NCI-H2196 (cell line): ENCODE results near the gene PON3.
A peak's percentile ranks its signal among the peaks of the same experiment; 100 is the strongest.
"Not testable (repeated sequence)": the region's sequence is repeated elsewhere in the genome, so short reads cannot be mapped to it uniquely, and the experiment has no call there.

Experiments
- DNase-seq: peaks from one replicate; lab custom pipeline; 2025; ENCODE audit not compliant: unreplicated experiment; lab: John Stamatoyannopoulos, UW

The PON3 gene

DNA sequence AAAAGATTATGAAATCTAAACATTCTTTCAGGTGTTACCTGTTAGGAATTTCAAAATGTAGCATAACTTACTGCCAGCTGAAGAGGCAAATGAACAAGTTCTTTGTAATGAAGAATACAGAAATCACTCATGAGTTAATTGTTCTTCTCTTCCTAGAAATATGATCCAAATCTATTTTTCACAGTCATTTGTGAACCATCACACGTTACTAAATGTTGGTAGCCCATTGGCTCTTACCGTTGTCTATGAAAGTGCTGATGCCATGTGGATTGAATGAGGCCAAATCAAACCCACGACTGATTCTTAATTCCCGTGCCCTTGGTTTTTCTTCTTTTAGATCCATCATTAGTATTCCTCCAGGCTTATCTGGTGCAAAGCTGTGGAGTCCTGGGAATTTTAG is 15.9 kb upstream of the PON3 start:
- DNase-seq, result no peak

DNA sequence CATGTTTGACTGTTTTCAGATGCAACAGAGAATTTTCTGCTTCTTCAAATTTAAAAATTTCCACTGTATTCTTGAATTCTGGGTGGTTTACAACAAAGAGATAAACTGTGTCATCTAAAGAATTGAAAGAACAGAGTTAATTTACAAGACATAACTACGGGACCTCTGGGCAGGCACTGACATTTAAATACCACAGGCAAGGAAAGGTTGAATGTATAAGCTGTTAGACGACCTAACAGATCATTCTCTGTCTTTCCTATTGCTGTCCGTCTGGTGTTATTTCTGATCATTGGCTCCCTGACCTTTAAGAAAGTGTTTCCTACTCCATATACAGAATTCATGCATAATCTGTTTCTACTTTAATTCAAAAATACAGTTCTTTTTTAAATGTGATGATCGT is 15.5 kb upstream of the PON3 start:
- DNase-seq, result no peak

DNA sequence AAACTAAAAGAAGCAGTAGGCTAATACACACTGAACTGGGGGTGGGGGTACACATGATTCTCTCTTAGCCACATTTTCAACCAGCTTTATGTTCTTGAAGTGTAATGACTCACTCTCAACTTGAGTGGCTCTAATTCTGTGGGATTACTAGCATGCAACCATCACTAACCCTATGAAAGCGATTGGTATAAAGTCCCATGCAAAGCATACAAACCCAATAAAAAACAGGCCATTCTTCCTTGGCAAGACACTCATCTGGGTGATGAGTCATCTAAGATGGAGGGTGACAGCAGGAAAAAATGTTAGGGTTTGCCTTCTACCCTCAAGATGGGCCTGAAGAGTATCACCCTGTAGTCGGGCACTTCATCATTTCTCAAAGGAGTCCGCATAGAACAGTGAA is 14.9 kb upstream of the PON3 start:
- DNase-seq, result no peak

DNA sequence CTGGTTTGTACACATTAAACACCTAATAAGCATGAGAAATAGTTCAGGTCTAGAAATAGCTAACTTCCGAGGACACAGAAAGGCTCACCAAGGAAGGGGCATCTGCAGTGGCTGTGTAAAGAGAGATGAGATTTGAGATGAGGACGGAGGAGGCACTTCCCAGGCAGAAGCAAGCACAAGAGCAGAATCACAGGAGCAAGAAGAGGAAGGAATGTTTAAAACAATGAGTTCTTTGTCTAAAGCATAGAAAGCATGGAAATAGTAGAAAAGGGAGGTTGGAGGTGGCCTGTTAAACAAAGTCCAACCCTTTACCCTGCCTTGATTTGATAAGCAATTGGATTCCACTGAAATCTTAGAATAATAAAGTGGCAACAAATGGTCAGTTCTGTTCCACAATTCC is 11.6 kb upstream of the PON3 start:
- DNase-seq, result no peak

DNA sequence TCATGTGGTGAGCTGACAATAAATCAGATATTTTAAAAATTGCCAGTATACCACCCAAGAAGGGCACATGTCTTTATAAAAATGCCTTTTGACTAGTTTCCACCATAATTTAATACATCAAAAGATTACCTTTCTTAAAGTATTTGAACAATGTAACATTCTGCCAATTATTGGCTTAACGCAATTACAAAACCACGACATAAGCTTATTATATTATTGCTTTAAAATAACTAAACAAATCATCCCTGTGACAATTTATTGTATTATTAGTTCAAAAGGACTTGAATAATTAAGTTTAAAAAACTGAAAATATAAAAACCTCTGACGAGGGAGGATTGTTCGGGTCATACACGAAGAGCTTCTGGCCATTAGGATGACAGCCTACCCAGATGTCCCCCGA is 9.6 kb upstream of the PON3 start:
- DNase-seq, result no peak

DNA sequence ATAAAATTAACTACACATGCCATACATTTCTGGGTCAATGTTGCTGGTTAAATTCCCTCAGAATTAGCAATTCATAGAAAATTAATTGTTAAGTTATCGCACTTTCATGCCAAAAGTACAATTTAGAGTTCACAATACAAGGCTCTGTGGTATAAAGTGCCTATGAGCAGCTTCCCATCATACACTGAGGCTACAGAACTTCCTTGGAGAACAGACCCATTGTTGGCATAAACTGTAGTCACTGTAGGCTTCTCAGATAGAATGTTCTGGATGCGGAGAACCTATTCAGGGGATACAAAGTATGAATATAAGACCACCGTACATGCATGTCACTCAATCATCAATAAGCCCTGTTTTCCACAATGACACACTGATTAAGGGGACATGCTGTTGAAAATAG is 9.0 kb upstream of the PON3 start:
- no peak for DNase-seq

DNA sequence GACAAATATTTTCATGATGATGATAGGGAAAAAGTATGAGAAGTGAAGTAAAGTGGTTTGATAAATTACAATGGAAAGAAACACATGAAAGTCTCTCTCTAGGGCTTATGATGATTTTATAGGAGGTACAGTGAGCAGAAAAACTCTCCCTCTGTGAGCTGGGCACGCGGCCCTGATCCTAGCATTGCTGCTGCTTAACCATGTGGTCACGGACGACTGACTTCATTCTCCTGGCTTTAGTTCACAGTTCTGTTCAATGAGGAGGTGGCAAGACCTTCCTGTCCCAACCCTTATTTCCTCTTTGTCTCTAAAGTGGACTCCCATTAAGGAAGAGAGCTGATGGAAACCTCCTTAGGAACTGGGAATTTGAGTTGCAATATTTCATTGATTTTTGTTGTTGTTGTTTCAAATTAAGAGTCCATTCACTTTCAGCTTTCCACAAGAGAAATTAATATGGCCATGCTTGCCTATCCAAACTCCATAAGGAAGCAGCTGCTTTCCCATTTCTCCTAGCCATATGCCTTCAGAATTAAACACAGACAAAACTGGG is 8.2 kb upstream of the PON3 start:
- DNase-seq, result peak; percentile 49

DNA sequence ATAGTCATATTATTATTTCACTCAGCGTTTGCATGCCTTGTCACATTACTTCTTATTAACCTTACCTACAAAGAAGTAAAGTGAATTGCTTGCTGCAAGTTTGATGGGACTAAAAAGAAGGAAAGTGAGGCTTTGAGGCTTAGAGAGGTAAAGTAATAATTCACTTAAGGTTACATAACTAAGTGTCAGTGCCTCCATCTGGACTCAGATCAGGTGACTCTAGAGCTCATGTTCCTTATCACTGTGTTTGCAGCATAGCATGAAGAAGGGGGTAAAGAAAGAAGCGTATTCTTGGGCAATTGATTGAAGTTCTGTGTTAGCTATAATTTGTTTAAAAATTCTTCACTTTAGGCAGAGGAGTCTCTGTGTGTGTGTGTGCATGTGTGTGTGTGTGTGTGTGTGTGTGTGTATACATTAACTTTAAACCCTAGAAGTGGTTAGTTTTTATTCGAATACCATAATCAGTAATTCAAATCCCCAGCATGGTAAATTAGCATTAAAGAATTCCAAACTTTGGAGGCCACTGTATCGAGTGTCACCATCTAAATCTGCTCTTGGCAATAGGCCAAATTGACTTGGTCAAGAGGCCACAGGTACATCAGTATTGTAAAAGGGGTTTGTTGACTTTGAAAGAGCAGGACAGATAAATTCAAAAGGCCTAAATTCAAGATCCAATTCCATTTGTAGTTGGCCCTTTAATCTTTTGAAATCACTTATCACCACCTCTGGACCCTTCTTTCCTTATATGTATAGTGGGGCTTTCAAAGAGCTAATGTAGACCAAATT is 2.2 kb upstream of the PON3 start:
- DNase-seq, result peak; percentile 37

DNA sequence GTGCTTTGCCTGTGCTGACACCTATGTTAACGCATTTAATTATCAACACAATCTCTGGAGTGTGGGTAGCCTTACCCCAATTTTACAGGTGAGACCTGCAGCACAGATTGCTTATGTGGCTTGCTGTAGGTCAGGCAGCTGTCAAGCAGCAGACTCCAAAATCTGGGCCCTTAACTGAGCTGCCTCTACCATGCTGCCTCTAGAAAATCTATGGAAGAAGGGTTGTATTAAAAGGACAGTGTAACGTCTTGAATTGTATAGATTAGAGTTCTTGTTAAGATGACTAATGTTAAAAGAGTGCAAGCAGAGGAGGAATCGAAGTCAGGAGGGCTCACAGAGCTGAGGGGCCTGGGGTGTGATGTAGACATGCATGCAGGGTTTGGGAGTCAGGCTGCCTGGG is 1.2 kb upstream of the PON3 start:
- no peak for DNase-seq

DNA sequence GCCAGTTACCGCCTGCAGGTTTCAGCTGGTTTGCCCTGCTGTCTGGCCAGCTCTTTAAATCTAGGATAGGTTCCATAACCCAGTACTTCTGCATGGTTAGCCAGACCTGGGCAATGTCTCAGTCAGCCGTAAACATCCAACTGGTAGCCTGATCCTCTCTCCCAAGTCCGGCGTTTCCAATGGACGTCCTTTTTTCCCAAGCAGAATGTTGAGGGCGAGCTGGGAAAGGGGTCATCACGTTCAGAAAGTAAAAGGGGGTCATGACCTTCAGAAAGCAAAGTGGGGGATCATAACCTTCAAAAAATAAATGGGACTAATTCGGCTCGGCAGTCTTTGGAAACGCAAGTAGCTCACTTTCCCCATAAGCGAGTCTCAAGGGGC is 430 bp downstream of the PON3 start:
- peak; percentile 61 for DNase-seq

DNA sequence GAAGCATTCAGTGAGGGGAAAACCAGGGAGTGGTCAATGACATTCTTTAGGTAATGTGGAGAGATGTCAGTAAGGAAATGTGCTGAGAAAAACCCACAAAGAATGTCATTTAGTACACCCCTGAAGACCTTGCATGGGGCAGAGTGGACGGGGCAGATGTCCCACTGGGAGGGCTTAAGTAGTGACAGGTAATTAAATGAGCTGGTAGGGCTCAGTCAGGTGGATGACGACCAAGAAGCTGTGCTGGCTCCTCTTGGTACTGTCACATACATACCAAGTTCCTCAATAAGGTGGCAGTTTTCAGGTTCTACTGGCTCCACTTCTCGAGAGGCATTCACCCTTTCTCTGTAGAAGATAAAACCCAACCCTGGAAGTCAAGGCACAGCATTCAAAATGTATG is 1.8 kb downstream of the PON3 start:
- DNase-seq, result no peak

DNA sequence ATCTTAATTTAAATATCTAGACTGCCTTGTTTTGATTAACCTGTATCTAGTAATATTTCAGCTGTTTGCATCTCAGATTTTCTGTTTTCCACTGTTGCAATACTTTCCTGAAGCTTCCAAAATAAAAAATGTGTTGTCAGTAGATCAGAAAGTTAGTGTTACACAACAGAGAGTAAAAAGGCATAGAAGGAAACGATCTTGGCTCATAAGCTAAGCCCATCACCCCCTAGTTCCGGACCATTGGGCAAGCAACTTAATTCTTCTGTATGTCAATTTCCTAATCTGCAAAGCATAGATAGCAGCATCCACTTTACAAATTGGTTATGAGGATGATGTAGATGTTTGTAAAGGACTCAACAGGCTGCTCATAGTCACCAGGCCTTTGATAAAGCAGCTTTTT is 4.4 kb downstream of the PON3 start:
- no peak for DNase-seq

DNA sequence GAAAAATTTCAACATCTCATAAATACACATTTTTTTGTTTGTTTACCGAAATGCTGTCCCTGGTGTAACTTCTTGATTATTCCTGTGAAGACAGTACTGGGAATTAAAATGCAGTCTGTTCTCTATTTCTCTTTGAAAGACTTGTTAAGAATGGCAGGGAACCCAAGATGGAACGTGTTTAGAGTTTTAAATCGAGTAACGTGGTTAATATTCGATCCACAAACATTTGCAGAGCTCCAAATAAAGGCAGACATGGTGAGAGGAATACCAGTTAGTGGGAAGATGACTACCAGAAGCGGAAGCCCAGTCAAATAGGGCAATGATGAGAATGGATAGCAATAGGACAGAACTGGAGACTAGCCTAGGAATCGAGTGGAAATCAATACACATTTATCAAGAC is 6.7 kb downstream of the PON3 start:
- DNase-seq, result no peak

DNA sequence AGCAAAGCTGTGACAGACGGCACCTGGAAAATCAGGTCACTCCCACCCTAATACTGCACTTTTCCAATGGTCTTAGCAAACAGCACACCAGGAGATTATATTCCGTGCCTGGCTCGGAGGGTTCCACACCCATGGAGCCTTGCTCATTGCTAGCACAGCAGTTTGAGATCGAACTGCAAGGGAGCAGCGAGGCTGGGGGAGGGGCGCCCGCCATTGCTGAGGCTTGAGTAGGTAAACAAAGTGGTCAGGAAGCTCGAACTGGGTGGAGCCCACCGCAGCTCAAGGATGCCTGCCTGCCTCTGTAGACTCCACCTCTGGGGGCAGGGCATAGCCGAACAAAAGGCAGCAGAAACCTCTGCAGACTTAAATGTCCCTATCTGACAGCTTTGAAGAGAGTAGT is 16.7 kb downstream of the PON3 start:
- DNase-seq, result not testable (repeated sequence)

DNA sequence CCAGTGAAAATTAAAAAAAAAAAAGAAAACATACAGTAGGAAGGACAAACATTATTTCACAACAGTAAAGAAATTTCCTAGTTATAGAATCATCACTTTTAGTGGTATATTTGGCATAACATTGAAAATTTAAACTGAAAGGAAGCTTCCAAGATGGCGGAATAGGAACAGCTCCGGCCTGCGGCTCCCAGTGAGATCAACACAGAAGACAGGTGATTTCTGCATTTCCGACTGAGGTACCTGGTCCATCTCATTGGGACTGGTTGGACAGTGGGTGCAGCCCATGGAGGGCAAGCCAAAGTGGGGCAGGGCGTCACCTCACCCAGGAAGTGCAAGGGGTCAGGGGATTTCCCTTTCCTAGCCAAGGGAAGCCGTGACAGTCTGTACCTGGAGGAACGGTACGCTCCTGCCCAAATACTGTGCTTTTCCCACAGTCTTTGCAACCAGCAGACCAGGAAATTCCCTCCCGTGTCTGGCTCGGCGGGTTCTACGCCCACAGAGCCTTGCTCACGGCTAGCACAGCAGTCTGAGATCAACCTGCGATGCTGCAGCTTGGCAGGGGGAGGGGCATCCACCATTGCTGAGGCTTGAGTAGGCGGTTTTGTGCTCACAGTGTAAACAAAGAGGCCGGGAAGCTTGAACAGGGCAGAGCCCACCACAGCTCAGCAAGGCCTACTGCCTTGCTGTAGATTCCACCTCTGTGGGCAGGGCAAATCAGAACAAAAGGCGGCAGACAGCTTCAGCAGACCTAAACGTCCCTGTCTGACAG is 19.4 kb downstream of the PON3 start:
- DNase-seq, result no peak

DNA sequence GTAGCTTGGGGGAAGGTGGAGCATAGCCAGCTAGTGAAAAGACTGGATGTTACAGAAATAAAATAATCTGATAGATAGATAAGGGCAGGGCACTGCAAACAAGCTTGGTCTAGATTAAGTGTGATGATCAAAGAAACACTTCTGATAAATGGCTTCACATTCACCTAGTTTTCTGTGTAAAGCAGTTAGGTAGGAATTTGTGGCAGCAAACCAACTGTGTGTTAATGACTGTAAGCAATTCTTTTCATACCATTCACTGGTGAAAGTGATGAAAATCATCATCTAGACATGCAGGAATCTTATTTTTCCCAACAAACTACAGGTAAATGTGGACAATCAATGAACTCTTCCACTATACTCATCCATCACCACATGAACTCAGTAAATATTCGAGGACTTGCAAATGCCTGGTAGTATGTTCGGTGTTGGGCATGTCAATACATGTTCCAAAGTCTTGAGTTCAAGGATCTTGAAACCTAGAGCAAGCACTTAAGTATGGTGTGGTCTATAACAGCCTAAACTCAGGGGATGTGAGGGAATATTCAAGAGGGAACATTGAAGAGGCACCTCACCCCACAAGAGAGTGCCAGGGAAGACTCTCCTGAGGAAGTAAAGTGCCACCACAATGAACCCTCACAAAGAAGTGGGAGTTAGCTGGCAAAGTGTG is 20.5 kb downstream of the PON3 start:
- no peak for DNase-seq

DNA sequence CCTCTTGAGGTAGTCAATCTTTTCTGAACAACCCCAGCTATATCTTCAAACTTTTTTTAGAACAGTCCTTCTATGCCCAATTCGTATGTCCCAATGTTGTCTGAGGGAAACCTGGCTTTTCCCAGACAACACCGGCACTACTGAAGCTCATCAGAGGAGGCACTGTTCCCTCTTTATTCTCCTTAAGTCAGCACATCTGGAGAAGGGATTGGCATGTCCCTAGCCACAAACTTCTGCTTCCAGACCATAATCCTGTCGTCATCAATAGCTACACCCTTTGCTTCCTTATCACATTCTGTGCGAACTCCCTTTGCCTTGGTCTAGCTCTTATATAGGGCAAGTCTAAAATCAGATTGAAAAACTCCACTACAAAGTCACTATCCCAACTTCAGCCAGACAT is 22.9 kb downstream of the PON3 start:
- DNase-seq, result no peak

DNA sequence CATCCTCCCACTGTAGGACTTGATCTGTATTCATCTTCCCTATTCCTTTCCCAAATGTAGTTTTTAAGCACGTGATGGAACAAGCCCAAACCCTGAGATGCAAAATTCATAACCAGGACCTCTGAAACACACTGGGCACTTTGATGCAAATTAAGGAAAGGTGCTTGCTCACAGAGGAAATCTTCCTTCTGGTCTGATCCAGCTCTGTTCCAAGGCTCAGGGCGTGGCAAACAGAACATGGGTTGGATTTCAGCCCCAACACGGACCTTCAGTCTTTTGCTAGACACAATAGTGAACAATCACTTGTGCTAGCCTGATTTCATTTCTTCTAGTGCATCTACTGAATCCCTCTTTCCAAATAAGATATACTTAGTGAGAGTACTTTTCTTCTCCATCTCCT is 27.9 kb downstream of the PON3 start:
- DNase-seq, result no peak

DNA sequence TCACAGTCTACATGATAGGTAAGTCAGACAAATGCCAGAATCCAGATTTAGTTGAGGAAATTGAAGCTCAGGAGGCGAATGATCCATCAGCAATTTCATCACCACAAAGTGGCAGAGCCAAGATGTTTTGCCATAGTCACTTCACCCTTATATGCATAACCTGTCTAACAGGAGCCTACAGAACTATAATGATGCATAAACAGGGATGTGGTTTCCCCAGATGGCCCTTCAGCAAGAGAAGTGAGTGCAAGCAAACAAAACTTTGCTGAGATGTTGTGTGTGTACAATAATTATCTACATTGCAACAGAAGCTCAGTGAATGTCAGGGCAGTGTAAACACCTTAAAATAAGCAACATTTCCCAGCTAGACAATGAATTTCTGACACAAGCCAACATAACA is 28.6 kb downstream of the PON3 start:
- no peak for DNase-seq

DNA sequence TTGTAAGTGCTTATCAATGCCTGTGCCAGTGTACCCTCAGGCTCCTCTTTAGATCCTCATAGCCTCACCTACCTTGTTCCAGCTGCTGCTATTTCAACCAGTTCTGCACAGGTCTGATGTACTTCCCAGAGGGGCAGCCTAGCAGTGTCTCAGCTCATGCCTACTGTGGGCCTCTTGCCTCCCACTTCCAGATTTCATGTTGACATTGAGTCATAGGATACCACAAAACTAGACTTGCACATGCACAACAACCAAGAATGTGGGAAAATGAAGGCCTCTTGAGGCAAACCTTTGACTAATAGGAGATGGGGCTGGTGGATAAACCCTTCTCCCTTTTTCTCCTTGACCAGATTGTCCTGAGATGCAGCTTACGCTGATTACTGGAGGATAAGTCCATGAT is 31.0 kb downstream of the PON3 start:
- no peak for DNase-seq

DNA sequence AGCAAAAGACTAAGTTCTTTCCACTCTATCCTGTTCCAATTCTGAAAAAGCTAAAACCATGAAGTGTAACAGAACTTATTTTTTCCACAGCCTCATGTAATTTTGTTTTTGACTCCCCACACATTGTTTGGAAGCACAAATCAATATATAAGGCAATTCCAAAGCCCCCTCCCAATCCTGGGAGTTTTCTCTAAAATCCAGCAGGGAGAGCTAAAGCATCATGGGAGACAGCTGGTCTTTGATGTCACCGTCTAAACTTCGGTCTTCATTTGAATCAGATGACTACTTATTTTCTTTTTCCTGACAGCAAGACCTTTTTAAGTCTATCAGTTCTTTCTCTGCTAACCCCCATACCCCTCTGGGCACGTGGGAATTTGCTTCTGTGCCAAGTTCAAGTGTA is 38.6 kb downstream of the PON3 start:
- no peak for DNase-seq
